Gastroesophageal sphincter (tissue), 3 donors: Measurements from ENCODE around the gene FCMR.

Experiments used
- CTCF ChIP-seq, 4 experiments: fragments of 200-600 bp in 2 of 4; fragments of 450-650 bp in 2 of 4; sonication (generic) in 1 of 4; IDR thresholded peaks; one replicate each; pipeline ENCODE4 v1.5.1; 2017 to 2019; ENCODE audit warnings: antibody characterized with exemption in 4 of 4, mild to moderate bottlenecking in 2 of 4, moderate library complexity in 2 of 4
- EP300 ChIP-seq: sonication (generic); formaldehyde crosslinking; IDR thresholded peaks from one replicate; pipeline ENCODE4 v1.6.1; 2017; ENCODE audit warnings: antibody characterized with exemption, mild to moderate bottlenecking
- POLR2AphosphoS5 ChIP-seq: sonication (generic); formaldehyde crosslinking; IDR thresholded peaks from one replicate; pipeline ENCODE4 v1.6.1; 2017; ENCODE audit warnings: antibody characterized with exemption

- no peak for TF ChIP-seq POLR2AphosphoS5
- TF ChIP-seq EP300, result no peak
- TF ChIP-seq CTCF (IDR thresholded peaks at IDR 0.05), result no peak
Measured at GRCh38 chr1:206878456-206878855, 43.3 kb downstream of the FCMR start.
